Smooth muscle cell of the brain vasculature (primary cell): ENCODE data around the gene TP53BP2.
"Not testable (repeated sequence)": the region's sequence is repeated elsewhere in the genome, so short reads cannot be mapped to it uniquely, and the experiment has no call there.

Source experiments
- DNase-seq: peaks from one replicate; pipeline ENCODE4 v3.0.0-alpha.2; 2012; ENCODE audit warnings: low read depth, low spot score

Gene TP53BP2

GRCh38 chr1:223742856-223743517 lies 102.8 kb downstream of the TP53BP2 start:
- no peak for DNase-seq

- no peak for DNase-seq
These were observed 103.9 kb downstream of the TP53BP2 start for GRCh38 chr1:223741861-223742260.

- not testable (repeated sequence) for DNase-seq
These were observed 105.6 kb downstream of the TP53BP2 start for GRCh38 chr1:223740038-223740736.

GRCh38 chr1:223739366-223740037 lies 106.2 kb downstream of the TP53BP2 start:
- no peak for DNase-seq

GRCh38 chr1:223738465-223739365 lies 107.0 kb downstream of the TP53BP2 start:
- DNase-seq: no peak

GRCh38 chr1:223737342-223737741 lies 108.4 kb downstream of the TP53BP2 start:
- no peak for DNase-seq

GRCh38 chr1:223736638-223737037 lies 109.1 kb downstream of the TP53BP2 start:
- not testable (repeated sequence) for DNase-seq

- DNase-seq: no peak
These were observed 111.6 kb downstream of the TP53BP2 start for GRCh38 chr1:223733898-223734852.

- DNase-seq: no peak
These were observed 112.6 kb downstream of the TP53BP2 start for GRCh38 chr1:223732993-223733798.

- DNase-seq: no peak
These were observed 114.5 kb downstream of the TP53BP2 start for GRCh38 chr1:223731133-223731770.

- DNase-seq: no peak
These were observed 115.1 kb downstream of the TP53BP2 start for GRCh38 chr1:223730479-223731132.

- DNase-seq: no peak
These were observed 115.8 kb downstream of the TP53BP2 start for GRCh38 chr1:223729906-223730305.
